H1 (cell line): ENCODE data around the gene NKPD1. TPM values are rescaled to one million over a fixed set of nuclear protein-coding genes. Genes with fewer than 3 reads are reported as not detected.

Experiments used
- CTCF ChIA-PET: fragments of 300-600 bp; sonication (Branson Sonifier 250); formaldehyde crosslinking; loops from one replicate; lab custom pipeline; 2021; ENCODE audit not compliant: partially characterized antibody; lab: Charles Lee
- POLR2A ChIA-PET: fragments of 300-600 bp; sonication (Branson Sonifier 250); formaldehyde crosslinking; loops from one replicate; lab custom pipeline; 2021; ENCODE audit warnings: inconsistent platforms; ENCODE audit not compliant: partially characterized antibody; lab: Charles Lee
- DNase-seq, 2 experiments: peaks; one replicate each; pipeline versions ENCODE4 v3.0.0 to v3.0.0-alpha.2; 2010 to 2022; ENCODE audit warnings: low spot score in 2 of 2, low read depth in 1 of 2, mixed read lengths in 1 of 2
- FAIRE-seq: peaks from 2 replicates; lab custom pipeline; 2011; peaks lifted over from hg19 to GRCh38; lab: Jason Lieb, UNC
- H2AFZ ChIP-seq: 2 replicates; pipeline ENCODE4 v1.8.1; 2012; ENCODE audit warnings: low read length, inconsistent platforms
- H2AK5ac ChIP-seq: 2 replicates; pipeline ENCODE4 v1.6.1; 2013; ENCODE audit warnings: low read depth, low read length
- H2BK120ac ChIP-seq: replicated peaks from 2 replicates; pipeline ENCODE3; 2013; ENCODE audit warnings: low read depth, low read length, inconsistent platforms
- H2BK12ac ChIP-seq: 2 replicates; pipeline ENCODE4 v1.6.1; 2013; ENCODE audit warnings: low read depth, low read length
- H2BK15ac ChIP-seq: 2 replicates; pipeline ENCODE4 v1.6.1; 2013; ENCODE audit warnings: low read length
- H2BK20ac ChIP-seq: 2 replicates; pipeline ENCODE4 v1.6.1; 2013; ENCODE audit warnings: low read length
- H2BK5ac ChIP-seq: 2 replicates; pipeline ENCODE4 v1.6.1; 2013; ENCODE audit warnings: low read depth, low read length
- H3K14ac ChIP-seq: 2 replicates; pipeline ENCODE4 v1.6.1; 2013; ENCODE audit warnings: inconsistent platforms; ENCODE audit not compliant: insufficient read length
- H3K18ac ChIP-seq: 2 replicates; pipeline ENCODE4 v1.6.1; 2013; ENCODE audit warnings: low read length; ENCODE audit errors: extremely low read depth
- H3K23ac ChIP-seq: 2 replicates; pipeline ENCODE4 v1.6.1; 2013; ENCODE audit warnings: inconsistent platforms; ENCODE audit not compliant: insufficient read length
- H3K23me2 ChIP-seq: 2 replicates; pipeline ENCODE4 v1.6.1; 2013; ENCODE audit warnings: low read depth, low read length
- H3K27ac ChIP-seq: 2 replicates; pipeline ENCODE4 v1.6.1; 2011; ENCODE audit warnings: low read depth, low read length, inconsistent platforms
- H3K27me3 ChIP-seq, 4 experiments: replicated peaks in 1 of 4; 1 replicate in 1 of 4; 2 replicates in 3 of 4; pipeline versions ENCODE4 v1.6.1 to v1.8.1; 2011 to 2013; ENCODE audit warnings: low read length in 3 of 4, mild to moderate bottlenecking in 3 of 4, inconsistent platforms in 2 of 4, mixed read lengths in 2 of 4, moderate library complexity in 1 of 4; ENCODE audit not compliant: control insufficient read depth in 3 of 4, insufficient read depth in 3 of 4; ENCODE audit errors: extremely low read depth in 1 of 4
- H3K36me3 ChIP-seq, 4 experiments: 2 replicates each; pipeline versions ENCODE4 v1.6.1 to v1.8.1; 2011 to 2013; ENCODE audit warnings: mild to moderate bottlenecking in 4 of 4, low read length in 3 of 4, moderate library complexity in 2 of 4, control low read depth in 1 of 4, inconsistent platforms in 1 of 4; ENCODE audit not compliant: insufficient read depth in 4 of 4, control insufficient read depth in 2 of 4
- H3K4ac ChIP-seq: replicated peaks from 2 replicates; pipeline ENCODE3; 2013; ENCODE audit warnings: low read length, low read depth, mixed read lengths, inconsistent platforms; ENCODE audit not compliant: insufficient read length
- H3K4me1 ChIP-seq, 4 experiments: replicated peaks in 1 of 4; 1 replicate in 1 of 4; 2 replicates in 3 of 4; pipeline versions ENCODE4 v1.6.1 to v1.8.1; 2011 to 2013; ENCODE audit warnings: low read length in 3 of 4, inconsistent platforms in 2 of 4, mixed read lengths in 1 of 4; ENCODE audit not compliant: insufficient read depth in 4 of 4, control insufficient read depth in 3 of 4
- H3K4me2 ChIP-seq, 2 experiments: 2 replicates each; pipeline versions ENCODE4 v1.6.1 to v1.8.1; 2011 to 2013; ENCODE audit warnings: low read depth in 2 of 2, low read length in 2 of 2, control low read depth in 1 of 2, inconsistent platforms in 1 of 2, mild to moderate bottlenecking in 1 of 2; ENCODE audit not compliant: insufficient read depth in 1 of 2
- H3K4me3 ChIP-seq, 4 experiments: fragments of 200-600, 300-600 bp in 1 of 4; sonication (generic), shearing (Covaris generic), sonication (Bioruptor Twin) in 1 of 4; 2 replicates each; pipeline versions ENCODE4 v1.5.1 to v1.8.1; 2011 to 2016; ENCODE audit warnings: low read length in 4 of 4, low read depth in 3 of 4, control low read depth in 2 of 4, inconsistent platforms in 2 of 4, mild to moderate bottlenecking in 2 of 4, mixed read lengths in 1 of 4, moderate library complexity in 1 of 4; ENCODE audit not compliant: insufficient read depth in 2 of 4; ENCODE audit errors: extremely low read depth in 1 of 4
- H3K56ac ChIP-seq: replicated peaks from 2 replicates; pipeline ENCODE3; 2013; ENCODE audit warnings: low read depth, mild to moderate bottlenecking, mixed read lengths, low read length, inconsistent platforms; ENCODE audit not compliant: insufficient read length
- H3K79me1 ChIP-seq: 2 replicates; pipeline ENCODE4 v1.6.1; 2013; ENCODE audit warnings: low read depth, low read length, control low read depth
- H3K79me2 ChIP-seq, 2 experiments: 2 replicates each; pipeline versions ENCODE4 v1.6.1 to v1.8.1; 2012 to 2013; ENCODE audit warnings: low read length in 2 of 2, mild to moderate bottlenecking in 2 of 2, inconsistent platforms in 1 of 2; ENCODE audit not compliant: insufficient read depth in 2 of 2, control insufficient read depth in 1 of 2
- H3K9ac ChIP-seq, 4 experiments: replicated peaks in 1 of 4; 1 replicate in 1 of 4; 2 replicates in 3 of 4; pipeline versions ENCODE4 v1.6.1 to v1.8.1; 2011 to 2013; ENCODE audit warnings: low read depth in 3 of 4, low read length in 3 of 4, control low read depth in 2 of 4, mild to moderate bottlenecking in 2 of 4, moderate library complexity in 2 of 4, inconsistent platforms in 1 of 4; ENCODE audit errors: extremely low read depth in 1 of 4
- H3K9me3 ChIP-seq, 2 experiments: 2 replicates each; pipeline versions ENCODE4 v1.6.1 to v1.8.1; 2012 to 2013; ENCODE audit warnings: mild to moderate bottlenecking in 2 of 2, moderate library complexity in 2 of 2, control low read depth in 1 of 2, inconsistent platforms in 1 of 2, low read depth in 1 of 2, low read length in 1 of 2, mixed read lengths in 1 of 2; ENCODE audit not compliant: insufficient read depth in 2 of 2
- H4K20me1 ChIP-seq, 2 experiments: replicated peaks in 1 of 2; 2 replicates each; pipeline versions ENCODE3 to v1.8.1; 2011 to 2013; ENCODE audit warnings: inconsistent platforms in 2 of 2, low read length in 2 of 2, mild to moderate bottlenecking in 1 of 2; ENCODE audit not compliant: insufficient read depth in 2 of 2, control insufficient read depth in 1 of 2
- H4K5ac ChIP-seq: 2 replicates; pipeline ENCODE4 v1.6.1; 2013; ENCODE audit warnings: low read length, low read depth, mixed read lengths, inconsistent platforms; ENCODE audit not compliant: insufficient read length
- H4K8ac ChIP-seq: 2 replicates; pipeline ENCODE4 v1.8.0; 2013; ENCODE audit warnings: mild to moderate bottlenecking, moderate library complexity, low read length, inconsistent platforms; ENCODE audit not compliant: insufficient read depth; ENCODE audit errors: extremely low read depth
- H4K91ac ChIP-seq: replicated peaks from 2 replicates; pipeline ENCODE3; 2013; ENCODE audit warnings: low read length, mixed read lengths, inconsistent platforms; ENCODE audit not compliant: insufficient read length
- BCL11A ChIP-seq, 2 experiments: IDR thresholded peaks; one replicate each; pipeline ENCODE4 v1.6.1; 2011; ENCODE audit warnings: low read depth in 2 of 2, low read length in 2 of 2, mild to moderate bottlenecking in 2 of 2
- CHD2 ChIP-seq: IDR thresholded peaks from 2 replicates; pipeline ENCODE4 v1.6.1; 2012; ENCODE audit warnings: low read length, improper control_type of control experiment
- CTBP2 ChIP-seq: IDR thresholded peaks from 2 replicates; pipeline ENCODE4 v1.7.0; 2011; ENCODE audit warnings: borderline replicate concordance, mild to moderate bottlenecking, moderate library complexity, mixed read lengths, low read length; ENCODE audit not compliant: insufficient read depth, insufficient read length
- RAD21 ChIP-seq, 2 experiments: IDR thresholded peaks in 1 of 2; conservative IDR thresholded peaks in 1 of 2; 2 replicates each; pipeline ENCODE4 v1.6.1; 2011; ENCODE audit warnings: low read depth in 2 of 2, low read length in 2 of 2, improper control_type of control experiment in 1 of 2, inconsistent platforms in 1 of 2, mild to moderate bottlenecking in 1 of 2, moderate library complexity in 1 of 2
- RFX5 ChIP-seq: IDR thresholded peaks from 2 replicates; pipeline ENCODE4 v1.6.1; 2011; ENCODE audit warnings: low read depth, low read length, improper control_type of control experiment, borderline replicate concordance
- SAP30 ChIP-seq: fragments of 300-600 bp; sonication (generic); IDR thresholded peaks from 2 replicates; pipeline ENCODE4 v1.7.1; 2012; ENCODE audit warnings: low read length, moderate library complexity, mild to moderate bottlenecking, inconsistent platforms; ENCODE audit not compliant: insufficient read depth, insufficient replicate concordance
- SIX5 ChIP-seq: IDR thresholded peaks from 2 replicates; pipeline ENCODE4 v1.6.1; 2011; ENCODE audit warnings: mild to moderate bottlenecking, low read depth, low read length
- SUZ12 ChIP-seq: fragments of 200-600 bp; sonication (generic); IDR thresholded peaks from 2 replicates; pipeline ENCODE4 v1.6.1; 2012; ENCODE audit warnings: mild to moderate bottlenecking, inconsistent platforms, low read length, moderate library complexity, mixed read lengths
- TAF1 ChIP-seq: IDR thresholded peaks from 2 replicates; pipeline ENCODE4 v1.6.1; 2011; ENCODE audit warnings: mild to moderate bottlenecking, low read depth, low read length
- TBP ChIP-seq: IDR thresholded peaks from 2 replicates; pipeline ENCODE4 v1.6.1; 2011; ENCODE audit warnings: low read depth, low read length, improper control_type of control experiment
- YY1 ChIP-seq: IDR thresholded peaks from 2 replicates; pipeline ENCODE4 v1.6.1; 2011; ENCODE audit warnings: low read depth, mild to moderate bottlenecking, low read length
- WGBS, 2 experiments: shearing (Covaris generic) in 1 of 2; methylation state at CpG; one replicate each; pipeline versions ENCODE4 v1.1.6 to v1.1.7; 2013 to 2015; ENCODE audit warnings: low lambda C conversion rate in 2 of 2, mixed read lengths in 2 of 2, inconsistent platforms in 1 of 2, low coverage in 1 of 2, missing lambda C conversion rate in 1 of 2; ENCODE audit not compliant: insufficient replicate concordance in 2 of 2, insufficient coverage in 1 of 2, insufficient read length in 1 of 2; ENCODE audit errors: extremely low coverage in 1 of 2, missing lambda C conversion rate in 1 of 2; 5-methylcytosine and 5-hydroxymethylcytosine counted together
- polyA plus RNA-seq, 7 experiments: library from polyadenylated mRNA; depleted of rRNA in 3 of 7; stranded (reverse) in 5 of 7; unstranded in 2 of 7; fragments of >200 nt in 5 of 7; fragments of 200-250 nt in 2 of 7; gene quantifications; 1 replicate in 5 of 7; 2 replicates in 1 of 7; 4 replicates in 1 of 7; pipeline versions ENCODE4 v1.2.1 to v1.2.3, GENCODE V29; 2011 to 2013; ENCODE audit warnings: missing spikeins in 2 of 7, mixed read lengths in 2 of 7
- total RNA-seq: library from RNA; stranded (reverse); fragmentation: NEBNext Ultra II Directional; extraction: Animal tissue kit (Norgen Biotek cat#: 25700); gene quantifications from 2 replicates; pipeline ENCODE4 v1.2.1, GENCODE V29; 2021

NKPD1 gene
- total and polyA plus RNA-seq, 2 of the 8 experiments (the other 6 are each of a cell fraction or from before 2014, with no cell fraction given), result 0.30 to 0.39 TPM

- no peak overlapping the region for H3K4me2 ChIP-seq
- H3K79me2 ChIP-seq, result no peaks in the 10 kb centered on the region
- no peak overlapping the region for H2BK20ac ChIP-seq
- ChIA-PET CTCF (interaction anchor here (1.0 to 4.0 kb wide), 3 partner anchors 10 to 88 kb away, joined by 3 to 32 read pairs (median 4); partner anchors contain the start of genes BLOC1S3 and TRAPPC6A), POLR2A (interaction anchor here (0.8 to 3.1 kb wide), 3 partner anchors 10 to 12 kb away, joined by 3 to 20 read pairs (median 14); no protein-coding TSS in a partner anchor)
- 93% methylated on average over 27 of the region's 27 CpGs; no CpG with 5 or more reads in 1 of the 2 experiments for WGBS, 2 experiments
- no peak overlapping the region; the same call in 1 of the 2 replicates for H2BK5ac ChIP-seq
- H3K9me3 ChIP-seq, result no peaks in the 10 kb centered on the region
- peaks cover 4% of the 10 kb centered on the region; the same call in 1 of the 2 replicates for H3K23me2 ChIP-seq
- H2BK120ac ChIP-seq, result no peak overlapping the region
- peak overlapping the region; percentile 46; the same call in 1 of the 2 replicates for H2BK15ac ChIP-seq
- H3K14ac ChIP-seq, result no peak overlapping the region
- H4K8ac ChIP-seq, result no peak overlapping the region
- H2AK5ac ChIP-seq, result 0 out of 2 replicates have a peak overlapping the region, but pooled peaks have one; percentile 24
- peaks cover 5 to 24% (median 18%) of the 10 kb centered on the region in 4 experiments for H3K27me3 ChIP-seq
- no peak for FAIRE-seq
- H4K5ac ChIP-seq, result no peak overlapping the region
- no peaks in the 10 kb centered on the region for H3K36me3 ChIP-seq
- H3K4me1 ChIP-seq, result peaks cover 0 to 14% (median 7%) of the 10 kb centered on the region in 4 experiments; a peak in 6 of 7 replicates
- H3K9ac ChIP-seq, result no peak overlapping the region
- H4K20me1 ChIP-seq, result peaks cover 0 to 5% of the 10 kb centered on the region in 2 experiments
- no peak overlapping the region for H3K4me3 ChIP-seq
- H3K27ac ChIP-seq, result no peak overlapping the region
- H2BK12ac ChIP-seq, result no peak overlapping the region
- H3K18ac ChIP-seq, result no peak overlapping the region
- no peak overlapping the region for H4K91ac ChIP-seq
- H3K23ac ChIP-seq, result no peak overlapping the region
- no peak overlapping the region for H3K4ac ChIP-seq
- DNase-seq, result no peak
- H3K56ac ChIP-seq, result no peak overlapping the region
- H2AFZ ChIP-seq, result no peak overlapping the region
- no peaks in the 10 kb centered on the region for H3K79me1 ChIP-seq
- TF ChIP-seq RAD21 (IDR thresholded peaks at IDR 0.05 in 1 of 2, conservative IDR thresholded peaks at IDR 0.05 in 1 of 2; ENCODE audit: low read depth in 2 of 2, low read length in 2 of 2), result no peak
- no peak for TF ChIP-seq YY1
- TF ChIP-seq SUZ12, result no peak
- TF ChIP-seq TAF1, result no peak
- no peak for TF ChIP-seq RFX5
- no peak for TF ChIP-seq TBP
- no peak for TF ChIP-seq CTBP2
- no peak for TF ChIP-seq SAP30
- TF ChIP-seq BCL11A (IDR thresholded peaks at IDR 0.05; ENCODE audit: low read depth in 2 of 2, low read length in 2 of 2), result no peak
- no peak for TF ChIP-seq SIX5
- TF ChIP-seq CHD2, result no peak
Observed at GRCh38 chr19:45158503-45159209, 2.1 kb downstream of the NKPD1 start.
